K562 (cell line): Measurements from ENCODE around the gene STT3A. TPM values are rescaled to one million over a fixed set of nuclear protein-coding genes. Genes with fewer than 3 reads are reported as not detected.

Experiments
- ATAC-seq: fragments of 200-7000 bp; cut with Tn5 transposase; 3 replicates; pipeline ENCODE4 v1.9.1; 2020; ENCODE audit warnings: moderate library complexity
- BruUV-seq: library from RNA; stranded (reverse); fragments of 400-500 nt; replicated peaks from 2 replicates; lab custom pipeline; 2021; lab: Mats Ljungman, UMichigan
- CTCF ChIA-PET: fragments of 300-600 bp; formaldehyde crosslinking; extraction: SDS; loops from one replicate; lab custom pipeline; 2021; ENCODE audit warnings: low intra/inter-chr PET ratio; lab: Yijun Ruan, JAX
- POLR2A ChIA-PET: fragments of 300-600, 350-650 bp; sonication (Branson Sonifier 250); formaldehyde crosslinking; extraction: SDS; loops from one replicate; lab custom pipeline; 2021; ENCODE audit warnings: antibody characterized with exemption, inconsistent platforms; lab: Yijun Ruan, JAX
- DNase-seq, 4 experiments: peaks; one replicate each; pipeline versions ENCODE4 v3.0.0 to v3.0.0-alpha.2; 2011 to 2018; ENCODE audit warnings: low spot score in 3 of 4, mixed read lengths in 3 of 4; ENCODE audit errors: extremely low read depth in 1 of 4
- FAIRE-seq: peaks from 2 replicates; lab custom pipeline; 2011; peaks lifted over from hg19 to GRCh38; lab: Jason Lieb, UNC
- H2AFZ ChIP-seq: 2 replicates; pipeline ENCODE4 v1.6.0; 2011; ENCODE audit warnings: low read depth, low read length, control low read depth, inconsistent platforms
- H3K27ac ChIP-seq: fragments of 200-600 bp; 3 replicates; pipeline ENCODE4 v1.8.0; 2011; ENCODE audit warnings: low read depth, mild to moderate bottlenecking, control low read depth, inconsistent platforms, low read length, moderate library complexity, mixed read lengths; ENCODE audit errors: extremely low read depth
- H3K27me3 ChIP-seq, 2 experiments: fragments of 300-600 bp in 1 of 2; 2 replicates in 1 of 2; 3 replicates in 1 of 2; pipeline versions ENCODE4 v1.6.0 to v1.8.0; 2011; ENCODE audit warnings: inconsistent platforms in 2 of 2, low read length in 2 of 2, mild to moderate bottlenecking in 1 of 2, mixed read lengths in 1 of 2, moderate library complexity in 1 of 2; ENCODE audit not compliant: control insufficient read depth in 2 of 2, insufficient read depth in 2 of 2
- H3K36me3 ChIP-seq: fragments of 300-600 bp; 3 replicates; pipeline ENCODE4 v1.8.0; 2011; ENCODE audit warnings: mild to moderate bottlenecking, low read length, inconsistent platforms; ENCODE audit not compliant: control insufficient read depth, insufficient read depth
- H3K4me1 ChIP-seq, 2 experiments: fragments of 200-600 bp in 1 of 2; replicated peaks in 1 of 2; 2 replicates in 1 of 2; 3 replicates in 1 of 2; pipeline versions ENCODE4 v1.5.1 to v1.8.0; 2011; ENCODE audit warnings: inconsistent platforms in 2 of 2, low read length in 2 of 2, mild to moderate bottlenecking in 1 of 2, mixed read lengths in 1 of 2, moderate library complexity in 1 of 2; ENCODE audit not compliant: control insufficient read depth in 2 of 2, insufficient read depth in 2 of 2
- H3K4me2 ChIP-seq: 2 replicates; pipeline ENCODE4 v1.6.1; 2011; ENCODE audit warnings: low read length, control low read depth, inconsistent platforms, mixed read lengths; ENCODE audit not compliant: insufficient read depth
- H3K4me3 ChIP-seq: fragments of 200-600 bp; sonication (generic), shearing (Covaris generic); 2 replicates; pipeline ENCODE4 v1.5.1; 2016; ENCODE audit warnings: control low read depth, inconsistent platforms
- H3K79me2 ChIP-seq: fragments of 200-600 bp; 3 replicates; pipeline ENCODE4 v1.8.0; 2011; ENCODE audit warnings: low read length, inconsistent platforms; ENCODE audit not compliant: control insufficient read depth, insufficient read depth
- H3K9ac ChIP-seq, 2 experiments: 2 replicates each; pipeline versions ENCODE4 v1.6.0 to v1.6.1; 2011; ENCODE audit warnings: low read depth in 2 of 2, low read length in 2 of 2, control low read depth in 1 of 2, inconsistent platforms in 1 of 2, mild to moderate bottlenecking in 1 of 2, mixed read lengths in 1 of 2; ENCODE audit not compliant: insufficient read depth in 1 of 2
- H3K9me1 ChIP-seq: one replicate; pipeline ENCODE4 v1.6.0; 2011; ENCODE audit warnings: inconsistent platforms, mild to moderate bottlenecking, low read length, moderate library complexity; ENCODE audit not compliant: control insufficient read depth, insufficient read depth
- H3K9me3 ChIP-seq: replicated peaks from 2 replicates; pipeline ENCODE4 v1.5.1; 2011; ENCODE audit warnings: low read depth, low read length, inconsistent platforms; ENCODE audit not compliant: control insufficient read depth, insufficient read depth
- H4K20me1 ChIP-seq: replicated peaks from 2 replicates; pipeline ENCODE4 v1.6.1; 2011; ENCODE audit warnings: low read length, inconsistent platforms, mixed read lengths; ENCODE audit not compliant: control insufficient read depth, insufficient read depth
- CREM ChIP-seq: IDR thresholded peaks from 2 replicates; pipeline ENCODE4 v1.6.1; 2014; ENCODE audit warnings: antibody characterized with exemption, low read depth
- DACH1 ChIP-seq: fragments of 450-650 bp; IDR thresholded peaks from 2 replicates; pipeline ENCODE4 v1.6.1; 2018; ENCODE audit not compliant: partially characterized antibody
- ELF1 ChIP-seq: fragments of 200-800 bp; sonication (Bioruptor generic); IDR thresholded peaks from 2 replicates; pipeline ENCODE4 v1.6.1; 2016; ENCODE audit warnings: missing genetic modification characterization, missing compliant biosample characterization
- ESRRB ChIP-seq: fragments of 250-450 bp; sonication (Bioruptor Pico); IDR thresholded peaks from 2 replicates; pipeline ENCODE4 v1.5.0; 2020; ENCODE audit warnings: mild to moderate bottlenecking, moderate library complexity, borderline replicate concordance
- ETV6 ChIP-seq, 3 experiments: fragments of 150-350 bp in 1 of 3; sonication (generic) in 1 of 3; formaldehyde crosslinking in 1 of 3; IDR thresholded peaks; 2 replicates each; pipeline versions ENCODE4 v1.6.1 to v1.8.0; 2014 to 2022; ENCODE audit warnings: borderline replicate concordance in 2 of 3, low read depth in 2 of 3, antibody characterized with exemption in 1 of 3, low read length in 1 of 3, mild to moderate bottlenecking in 1 of 3, missing genetic modification reagents in 1 of 3
- RBM15 ChIP-seq: fragments of 200-400 bp; formaldehyde crosslinking; IDR thresholded peaks from 2 replicates; pipeline ENCODE4 v1.6.1; 2018; ENCODE audit warnings: mild to moderate bottlenecking, low read length, moderate library complexity; ENCODE audit not compliant: insufficient read depth
- TAF15 ChIP-seq: fragments of 200-400 bp; formaldehyde crosslinking; IDR thresholded peaks from 2 replicates; pipeline ENCODE4 v1.6.1; 2017; ENCODE audit warnings: mild to moderate bottlenecking, low read depth, low read length, moderate library complexity
- ZNF311 ChIP-seq: fragments of 250-450 bp; sonication (Bioruptor Pico); IDR thresholded peaks from 2 replicates; pipeline ENCODE4 v1.4.0; 2020; ENCODE audit warnings: mild to moderate bottlenecking, moderate library complexity
- WGBS: fragments of 100-300 bp; shearing (Covaris generic); methylation state at CpG from one replicate; pipeline ENCODE4 v1.1.6; 2016; ENCODE audit warnings: low coverage, mixed read lengths; ENCODE audit not compliant: insufficient coverage; ENCODE audit errors: missing lambda C conversion rate; 5-methylcytosine and 5-hydroxymethylcytosine counted together
- in situ Hi-C: fragments of 300-500 bp; cut with MboI; formaldehyde crosslinking; loops from 4 replicates; pipeline ENCODE4 v1.15.0; 2018; ENCODE audit warnings: inconsistent platforms, mixed read lengths
- intact Hi-C: fragments of 100-400 bp; cut with micrococcal nuclease; formaldehyde crosslinking; loops from 2 replicates; pipeline ENCODE4 v1.14.2; 2022
- polyA plus RNA-seq, 8 experiments: library from polyadenylated mRNA; depleted of rRNA in 4 of 8; stranded (reverse) in 5 of 8; unstranded in 3 of 8; fragments of >200 nt; fragmentation: Nextera tagmentation in 2 of 8; fragmentation: Illumina TruSeq in 1 of 8; extraction: Ambion mirVana in 2 of 8; extraction: Trizol in 1 of 8; gene quantifications; 2 replicates each; pipeline versions ENCODE4 v1.2.1 to v1.2.3, GENCODE V29; 2011 to 2014; ENCODE audit warnings: inconsistent platforms in 1 of 8, missing spikeins in 1 of 8
- total RNA-seq, 7 experiments: library from RNA; depleted of rRNA in 6 of 7; stranded (reverse); fragments of >200 nt in 6 of 7; fragmentation: Illumina TruSeq in 2 of 7; extraction: Trizol in 2 of 7; gene quantifications; 2 replicates each; pipeline versions ENCODE4 v1.2.1 to v1.2.3, GENCODE V29; 2011 to 2021; ENCODE audit warnings: low replicate concordance in 1 of 7
- TF ChIP-seq, protein P1 (sequence below), 2 experiments: fragments of 250-450 bp in 1 of 2; fragments of 450-650 bp in 1 of 2; sonication (Bioruptor Pico) in 1 of 2; IDR thresholded peaks; 2 replicates each; pipeline versions ENCODE4 v1.6.1 to v1.8.0; 2016 to 2021; ENCODE audit warnings: mild to moderate bottlenecking in 2 of 2, moderate library complexity in 2 of 2, missing compliant biosample characterization in 1 of 2, missing genetic modification characterization in 1 of 2
- TF ChIP-seq, protein P2 (sequence below): sonication (generic); formaldehyde crosslinking; IDR thresholded peaks from 2 replicates; pipeline ENCODE4 v1.8.0; 2022; ENCODE audit warnings: missing genetic modification reagents, mild to moderate bottlenecking, borderline replicate concordance

Gene STT3A
- total and polyA plus RNA-seq, 9 of the 15 experiments (the other 6 are each of a cell fraction or from before 2014, with no cell fraction given): 70.7 to 330 (median 192) TPM

GRCh38 chr11:125649465-125650166 is 57.0 kb downstream of the STT3A start:
- POLR2A ChIA-PET: interaction anchor here (0.6 kb wide), 1 partner anchor 213 kb away, joined by 3 read pairs; no protein-coding TSS in a partner anchor
- Histone ChIP-seq H2AFZ (no peak overlapping the region), H3K4me2 (no peak overlapping the region), H3K27me3 (no peaks in the 10 kb centered on the region), H3K36me3 (peaks cover 84% of the 10 kb centered on the region), H3K27ac (no peak overlapping the region), H3K9me1 (no peaks in the 10 kb centered on the region), H4K20me1 (no peaks in the 10 kb centered on the region), H3K9ac (no peak overlapping the region), H3K4me3 (no peak overlapping the region), H3K4me1 (no peaks in the 10 kb centered on the region), H3K9me3 (no peaks in the 10 kb centered on the region), H3K79me2 (peaks cover 13% of the 10 kb centered on the region; the same call in 2 of the 3 replicates)
- WGBS: 71% methylated on average over 5 of the region's 6 CpGs
- intact Hi-C loops (no loop called here), in situ Hi-C loops (no loop called here)
- no TSS peak for BruUV-seq
- CTCF ChIA-PET: no interaction called here
- TF ChIP-seq ELF1 (no peak), DACH1 (peak; percentile 15)
- TF ChIP-seq, protein P1, sequence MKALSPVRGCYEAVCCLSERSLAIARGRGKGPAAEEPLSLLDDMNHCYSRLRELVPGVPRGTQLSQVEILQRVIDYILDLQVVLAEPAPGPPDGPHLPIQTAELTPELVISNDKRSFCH (CRISPR knock-in tag; IDR thresholded peaks at IDR 0.05): no peak
- TF ChIP-seq, protein P1 (tag; IDR thresholded peaks at IDR 0.05): no peak
- DNase-seq: no peak
- ATAC-seq: peak; percentile 37; the same call in 1 of the 3 replicates
- FAIRE-seq: peak; percentile 52

DNA sequence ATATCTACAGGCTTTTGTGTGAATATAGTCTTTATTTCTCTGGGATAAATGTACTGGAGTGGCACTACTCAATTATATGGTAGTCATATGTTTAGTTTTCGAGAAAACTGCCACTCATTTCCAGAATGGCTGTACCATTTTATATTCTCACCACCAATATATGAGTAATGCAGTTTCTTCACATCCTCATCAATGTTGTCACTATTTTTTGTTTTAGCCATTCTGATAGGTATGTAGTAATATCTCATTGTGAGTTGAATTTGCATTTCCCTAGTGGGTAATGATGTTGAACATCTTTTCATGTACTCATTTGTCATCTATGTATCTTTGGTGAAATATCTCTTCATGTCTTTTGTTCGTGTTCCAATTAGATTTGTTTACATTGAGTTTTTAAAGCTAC is 70.0 kb downstream of the STT3A start:
- FAIRE-seq (no peak), DNase-seq (no peak), ATAC-seq (no peak)
- H3K4me3 ChIP-seq: no peak overlapping the region
- in situ Hi-C loops (no loop called here), intact Hi-C loops (no loop called here)
- H2AFZ ChIP-seq: no peak overlapping the region
- no peaks in the 10 kb centered on the region for H3K4me1 ChIP-seq
- no peak overlapping the region for H3K27ac ChIP-seq
- no peak overlapping the region for H3K9ac ChIP-seq
- no TSS peak for BruUV-seq
- ChIA-PET POLR2A (no interaction called here), CTCF (no interaction called here)
- H3K9me3 ChIP-seq: no peaks in the 10 kb centered on the region
- H3K4me2 ChIP-seq: no peak overlapping the region
- H3K79me2 ChIP-seq: peaks cover 4% of the 10 kb centered on the region; the same call in 2 of the 3 replicates
- H3K9me1 ChIP-seq: no peaks in the 10 kb centered on the region
- H4K20me1 ChIP-seq: no peaks in the 10 kb centered on the region
- H3K27me3 ChIP-seq: no peaks in the 10 kb centered on the region
- WGBS: 69% methylated on average over 2 of the region's 2 CpGs
- peaks cover 60% of the 10 kb centered on the region for H3K36me3 ChIP-seq
- TF ChIP-seq ETV6 (IDR thresholded peaks at IDR 0.05; ENCODE audit: borderline replicate concordance in 1 of 2, low read depth in 2 of 2, low read length in 1 of 2) (no peak), ETV6 (CRISPR knock-in tag; IDR thresholded peaks at IDR 0.05; ENCODE audit: borderline replicate concordance) (no peak), ESRRB (CRISPR knock-in tag) (no peak), ZNF311 (CRISPR knock-in tag) (no peak), TAF15 (no peak), CREM (no peak), RBM15 (no peak)
- TF ChIP-seq, protein P2, sequence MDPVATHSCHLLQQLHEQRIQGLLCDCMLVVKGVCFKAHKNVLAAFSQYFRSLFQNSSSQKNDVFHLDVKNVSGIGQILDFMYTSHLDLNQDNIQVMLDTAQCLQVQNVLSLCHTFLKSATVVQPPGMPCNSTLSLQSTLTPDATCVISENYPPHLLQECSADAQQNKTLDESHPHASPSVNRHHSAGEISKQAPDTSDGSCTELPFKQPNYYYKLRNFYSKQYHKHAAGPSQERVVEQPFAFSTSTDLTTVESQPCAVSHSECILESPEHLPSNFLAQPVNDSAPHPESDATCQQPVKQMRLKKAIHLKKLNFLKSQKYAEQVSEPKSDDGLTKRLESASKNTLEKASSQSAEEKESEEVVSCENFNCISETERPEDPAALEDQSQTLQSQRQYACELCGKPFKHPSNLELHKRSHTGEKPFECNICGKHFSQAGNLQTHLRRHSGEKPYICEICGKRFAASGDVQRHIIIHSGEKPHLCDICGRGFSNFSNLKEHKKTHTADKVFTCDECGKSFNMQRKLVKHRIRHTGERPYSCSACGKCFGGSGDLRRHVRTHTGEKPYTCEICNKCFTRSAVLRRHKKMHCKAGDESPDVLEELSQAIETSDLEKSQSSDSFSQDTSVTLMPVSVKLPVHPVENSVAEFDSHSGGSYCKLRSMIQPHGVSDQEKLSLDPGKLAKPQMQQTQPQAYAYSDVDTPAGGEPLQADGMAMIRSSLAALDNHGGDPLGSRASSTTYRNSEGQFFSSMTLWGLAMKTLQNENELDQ (CRISPR knock-in tag): no peak
